HEK293T (cell line): Measurements from ENCODE around the gene USP5.
"Not testable (repeated sequence)": the region's sequence is repeated elsewhere in the genome, so short reads cannot be mapped to it uniquely, and the experiment has no call there.

Experiments
- ARNT ChIP-seq: fragments of 450-650 bp; IDR thresholded peaks from 2 replicates; pipeline ENCODE4 v1.6.1; 2017; ENCODE audit warnings: mild to moderate bottlenecking
- FOXA1 ChIP-seq: fragments of 450-650 bp; IDR thresholded peaks from 2 replicates; pipeline ENCODE4 v1.6.1; 2016; ENCODE audit warnings: mild to moderate bottlenecking
- FOXK2 ChIP-seq: fragments of 450-650 bp; IDR thresholded peaks from 2 replicates; pipeline ENCODE4 v1.6.1; 2016; ENCODE audit warnings: mild to moderate bottlenecking
- SUZ12 ChIP-seq: fragments of 450-650 bp; IDR thresholded peaks from 2 replicates; pipeline ENCODE4 v1.6.1; 2016; ENCODE audit warnings: mild to moderate bottlenecking

DNA sequence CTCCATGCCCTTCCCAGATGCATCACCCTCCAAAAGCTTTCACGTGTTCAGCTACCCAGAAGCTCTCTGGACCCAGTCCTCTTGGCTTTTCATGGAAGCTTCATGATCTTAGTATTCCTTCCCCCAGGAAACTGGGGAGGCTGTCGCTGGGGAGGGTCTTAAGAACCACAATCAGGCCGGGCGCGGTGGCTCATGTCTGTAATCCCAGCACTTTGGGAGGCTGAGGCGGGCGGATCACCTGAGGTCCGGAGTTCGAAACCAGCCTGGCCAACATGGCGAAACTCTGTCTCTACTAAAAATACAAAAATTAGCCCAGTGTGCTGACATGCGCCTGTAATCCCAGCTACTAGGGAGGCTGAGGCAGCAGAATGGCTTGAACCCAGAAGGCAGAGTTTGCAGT lies 56.2 kb downstream of the USP5 start:
- TF ChIP-seq SUZ12, ARNT, FOXA1, FOXK2: not testable (repeated sequence)
